Renal pelvis (tissue), 12 donors: ENCODE results near the gene MMAA. TPM values are rescaled to one million over a fixed set of nuclear protein-coding genes. Genes with fewer than 3 reads are reported as not detected.
"Not testable (repeated sequence)": the region's sequence is repeated elsewhere in the genome, so short reads cannot be mapped to it uniquely, and the experiment has no call there.

Experiments used
- DNase-seq: peaks from one replicate; pipeline ENCODE4 v3.0.0-alpha.2; 2013
- long read RNA-seq, 16 experiments: transcript quantifications; one replicate each; lab custom pipeline, GENCODE V29; 2026
- polyA plus RNA-seq, 3 donors: library from polyadenylated mRNA; unstranded; fragments of 120-200 nt; gene quantifications; one replicate each; pipeline ENCODE4 v1.2.1, GENCODE V29; 2013; ENCODE audit not compliant: insufficient read length in 3 of 3

MMAA gene
- 10 to 100 TPM; 10.9 to 13.3 (median 10.9) TPM for polyA plus RNA-seq
- long read RNA-seq, donor 1, full-length matches to known transcripts, result 3 of 3 reads
- long read RNA-seq, donor 1, partial matches to known transcripts, result 0 of 3 reads
- long read RNA-seq, donor 1, other reads (novel, unspliced or antisense), result 0 of 3 reads
- long read RNA-seq, donor 2, full-length matches to known transcripts, result 1 of 1 reads
- long read RNA-seq, donor 2, partial matches to known transcripts, result 0 of 1 reads
- long read RNA-seq, donor 2, other reads (novel, unspliced or antisense), result 0 of 1 reads
- long read RNA-seq, donor 3, full-length matches to known transcripts, result 1 of 1 reads
- long read RNA-seq, donor 3, partial matches to known transcripts, result 0 of 1 reads
- long read RNA-seq, donor 3, other reads (novel, unspliced or antisense), result 0 of 1 reads
- long read RNA-seq, donor 4, full-length matches to known transcripts, result 2 of 2 reads
- long read RNA-seq, donor 4, partial matches to known transcripts, result 0 of 2 reads
- long read RNA-seq, donor 4, other reads (novel, unspliced or antisense), result 0 of 2 reads
- long read RNA-seq, donor 5, full-length matches to known transcripts, result 1 of 1 reads
- long read RNA-seq, donor 5, partial matches to known transcripts, result 0 of 1 reads
- long read RNA-seq, donor 5, other reads (novel, unspliced or antisense), result 0 of 1 reads
- long read RNA-seq, donor 6, result 0 reads
- long read RNA-seq, donor 7, full-length matches to known transcripts, result 2 of 2 reads
- long read RNA-seq, donor 7, partial matches to known transcripts, result 0 of 2 reads
- long read RNA-seq, donor 7, other reads (novel, unspliced or antisense), result 0 of 2 reads
- long read RNA-seq, donor 8, full-length matches to known transcripts, result 2 of 2 reads
- long read RNA-seq, donor 8, partial matches to known transcripts, result 0 of 2 reads
- long read RNA-seq, donor 8, other reads (novel, unspliced or antisense), result 0 of 2 reads
- long read RNA-seq, donor 9, full-length matches to known transcripts, result 2 of 2 reads
- long read RNA-seq, donor 9, partial matches to known transcripts, result 0 of 2 reads
- long read RNA-seq, donor 9, other reads (novel, unspliced or antisense), result 0 of 2 reads
- long read RNA-seq, donor 10, full-length matches to known transcripts, result 2 of 2 reads
- long read RNA-seq, donor 10, partial matches to known transcripts, result 0 of 2 reads
- long read RNA-seq, donor 10, other reads (novel, unspliced or antisense), result 0 of 2 reads
- long read RNA-seq, donor 11, full-length matches to known transcripts, result 3 of 3 reads
- long read RNA-seq, donor 11, partial matches to known transcripts, result 0 of 3 reads
- long read RNA-seq, donor 11, other reads (novel, unspliced or antisense), result 0 of 3 reads
- long read RNA-seq, donor 12, full-length matches to known transcripts, result 7 of 7 reads
- long read RNA-seq, donor 12, partial matches to known transcripts, result 0 of 7 reads
- long read RNA-seq, donor 12, other reads (novel, unspliced or antisense), result 0 of 7 reads
- long read RNA-seq, donor 13, full-length matches to known transcripts, result 1 of 1 reads
- long read RNA-seq, donor 13, partial matches to known transcripts, result 0 of 1 reads
- long read RNA-seq, donor 13, other reads (novel, unspliced or antisense), result 0 of 1 reads
- long read RNA-seq, donor 14, full-length matches to known transcripts, result 8 of 8 reads
- long read RNA-seq, donor 14, partial matches to known transcripts, result 0 of 8 reads
- long read RNA-seq, donor 14, other reads (novel, unspliced or antisense), result 0 of 8 reads
- long read RNA-seq, donor 15, partial matches to known transcripts, result 0 of 1 reads
- long read RNA-seq, donor 15, other reads (novel, unspliced or antisense), result 0 of 1 reads
- long read RNA-seq, donor 16, result 0 reads

- peak; percentile 94 for DNase-seq
These were observed at the start of gene MMAA for GRCh38 chr4:145618932-145619638. Gene MMAA (plus strand): TSS chr4:145619385. CDS start chr4:145639140, 19,755 bp downstream.

GRCh38 chr4:145574546-145574945, 44.6 kb upstream of the MMAA start:
- DNase-seq, result not testable (repeated sequence)

GRCh38 chr4:145580906-145581305, 38.3 kb upstream of the MMAA start:
- DNase-seq, result no peak

- no peak for DNase-seq
These were observed 35.8 kb upstream of the MMAA start for GRCh38 chr4:145583191-145584055.

GRCh38 chr4:145587088-145587754, 32.0 kb upstream of the MMAA start:
- no peak for DNase-seq

GRCh38 chr4:145589381-145589780, 29.8 kb upstream of the MMAA start:
- not testable (repeated sequence) for DNase-seq

- no peak for DNase-seq
These were observed 29.1 kb upstream of the MMAA start for GRCh38 chr4:145589916-145590702.

- DNase-seq, result no peak
These were observed 16.9 kb upstream of the MMAA start for GRCh38 chr4:145602129-145602760.

- DNase-seq, result no peak
These were observed 13.2 kb upstream of the MMAA start for GRCh38 chr4:145605941-145606340.

- DNase-seq, result peak; percentile 65
These were observed 9.4 kb upstream of the MMAA start for GRCh38 chr4:145609481-145610427.

GRCh38 chr4:145613566-145614232, 5.5 kb upstream of the MMAA start:
- no peak for DNase-seq

- DNase-seq, result no peak
These were observed 5.0 kb upstream of the MMAA start for GRCh38 chr4:145614233-145614610.

- no peak for DNase-seq
These were observed 814 bp upstream of the MMAA start for GRCh38 chr4:145618210-145618931.

- DNase-seq, result peak; percentile 75
These were observed 433 bp downstream of the MMAA start for GRCh38 chr4:145619639-145619996.

- DNase-seq, result not testable (repeated sequence)
These were observed 2.9 kb downstream of the MMAA start for GRCh38 chr4:145622067-145622466.
